GM18505 (cell line): Measurements from ENCODE around the gene ZYG11B.
"Not testable (repeated sequence)": the region's sequence is repeated elsewhere in the genome, so short reads cannot be mapped to it uniquely, and the experiment has no call there.

Experiments
- ATAC-seq: cut with Tn5 transposase; IDR thresholded peaks from one replicate; pipeline ENCODE4 v1.9.1; 2021; ENCODE audit not compliant: unreplicated experiment
- POLR2A ChIP-seq: IDR thresholded peaks from 4 replicates; pipeline ENCODE4 v1.6.1; 2011; ENCODE audit warnings: borderline replicate concordance; ENCODE audit not compliant: insufficient read depth, insufficient read length; ENCODE audit errors: extremely low read depth

Gene ZYG11B

DNA sequence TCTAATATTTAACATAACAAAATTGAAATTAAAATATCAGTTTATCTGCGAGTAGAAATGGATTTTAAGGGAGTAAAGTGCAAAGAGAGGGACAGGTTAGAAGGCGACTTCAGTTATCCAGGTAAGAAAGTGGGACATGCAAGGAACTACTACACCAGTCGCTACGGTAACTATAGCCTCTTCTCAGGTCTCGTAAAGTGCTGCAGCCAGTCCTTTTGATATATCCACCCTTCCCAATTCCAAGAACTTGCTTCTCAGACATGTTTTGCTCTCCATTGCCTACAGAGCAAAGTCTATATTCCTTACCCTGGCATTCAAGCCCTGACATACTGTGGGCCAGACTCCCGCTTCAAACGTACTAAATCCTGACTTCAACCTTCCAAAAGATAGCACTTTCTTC is 30.6 kb upstream of the ZYG11B start:
- no peak for TF ChIP-seq POLR2A
- ATAC-seq = no peak

DNA sequence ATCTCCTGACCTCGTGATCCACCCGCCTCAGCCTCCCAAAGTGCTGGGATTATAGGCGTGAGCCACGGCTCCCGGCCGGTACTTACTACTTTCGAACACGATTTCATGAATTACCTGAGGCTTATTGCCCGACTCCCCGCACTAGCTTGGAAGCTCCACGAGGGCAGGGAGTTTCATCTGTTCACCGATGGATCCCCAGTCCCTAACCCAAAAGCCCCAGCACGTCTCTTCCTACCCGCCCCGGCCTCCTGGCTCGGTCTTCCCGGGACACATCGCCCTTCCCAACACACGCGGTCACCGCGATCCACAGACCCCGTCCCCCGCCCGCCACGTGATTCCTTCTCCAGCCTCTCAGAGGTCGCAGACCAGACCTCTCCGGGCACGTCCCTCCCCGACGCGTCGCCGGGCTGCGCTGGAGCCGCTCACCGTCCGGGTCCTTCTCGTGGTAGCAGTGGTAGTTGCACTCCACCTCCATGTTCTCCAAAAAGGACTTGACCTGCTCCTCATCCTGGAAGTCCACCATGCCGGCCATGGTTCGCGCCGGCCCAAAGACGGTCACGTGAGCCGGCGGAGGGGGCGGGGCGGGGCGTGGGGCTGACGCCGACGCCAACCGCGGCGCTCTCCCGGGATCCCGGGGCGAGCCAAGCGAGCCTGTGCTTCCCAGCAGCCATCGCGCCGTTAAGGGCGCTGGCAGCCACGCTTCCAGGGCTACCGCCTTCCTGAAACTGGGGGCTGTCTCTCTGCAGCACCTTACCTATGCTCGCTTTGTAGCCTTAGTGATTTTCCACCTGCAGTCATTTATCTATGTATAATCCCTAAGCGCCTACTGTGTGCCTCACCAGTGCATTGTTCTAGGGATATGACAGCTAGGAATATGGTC is 28.2 kb upstream of the ZYG11B start, which contains the start of gene COA7:
Gene COA7 (minus strand): TSS at position 553 of the 880 bp plus-strand sequence. CDS start 21 bp downstream, at position 532.
- TF ChIP-seq POLR2A = peak; percentile 69
- ATAC-seq = peak; percentile 54

DNA sequence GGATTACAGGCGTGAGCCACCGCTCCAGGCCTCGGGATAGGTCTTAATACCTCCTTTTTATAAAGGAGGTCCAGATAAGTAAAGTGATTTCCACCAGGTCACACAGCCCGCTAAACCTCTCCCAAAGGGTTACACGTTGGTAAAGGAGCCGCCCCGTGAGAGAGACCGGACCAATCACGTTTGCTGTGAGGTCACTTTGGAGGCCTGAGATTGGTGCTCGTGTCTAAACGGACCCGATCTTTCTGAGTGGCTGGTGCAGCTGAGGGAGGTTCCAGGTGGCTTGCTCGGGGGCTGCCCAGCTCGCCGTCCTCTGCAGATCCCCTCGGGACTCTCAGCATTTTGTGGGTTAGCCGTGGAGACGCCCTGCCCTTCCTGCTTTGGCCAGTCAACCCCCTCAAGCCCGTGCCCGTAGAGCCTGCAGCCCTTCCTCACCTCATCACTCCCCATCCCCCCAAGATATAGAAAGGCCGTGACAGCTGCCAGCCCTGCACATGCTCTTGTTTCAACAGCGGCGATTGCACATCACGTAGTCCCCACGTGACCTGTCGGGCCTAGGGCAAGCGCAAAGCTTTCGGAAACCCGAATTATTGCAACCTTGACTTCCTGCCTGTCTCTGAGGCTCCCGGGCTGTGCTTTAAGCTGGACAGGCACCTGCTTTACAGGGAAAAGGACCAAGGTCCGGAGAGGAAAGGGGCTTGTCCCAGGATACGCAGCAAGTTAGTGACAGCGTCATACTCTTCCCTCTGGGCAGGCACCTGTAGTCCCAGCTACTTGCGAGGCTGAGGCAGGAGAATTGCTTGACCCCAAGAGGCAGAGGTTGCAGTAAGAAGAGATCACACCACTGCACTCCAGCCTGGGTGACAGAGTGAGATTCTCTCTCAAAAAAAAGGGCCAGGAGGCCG is 23.1 kb upstream of the ZYG11B start:
- TF ChIP-seq POLR2A = peak; percentile 71
- peak; percentile 78 for ATAC-seq

DNA sequence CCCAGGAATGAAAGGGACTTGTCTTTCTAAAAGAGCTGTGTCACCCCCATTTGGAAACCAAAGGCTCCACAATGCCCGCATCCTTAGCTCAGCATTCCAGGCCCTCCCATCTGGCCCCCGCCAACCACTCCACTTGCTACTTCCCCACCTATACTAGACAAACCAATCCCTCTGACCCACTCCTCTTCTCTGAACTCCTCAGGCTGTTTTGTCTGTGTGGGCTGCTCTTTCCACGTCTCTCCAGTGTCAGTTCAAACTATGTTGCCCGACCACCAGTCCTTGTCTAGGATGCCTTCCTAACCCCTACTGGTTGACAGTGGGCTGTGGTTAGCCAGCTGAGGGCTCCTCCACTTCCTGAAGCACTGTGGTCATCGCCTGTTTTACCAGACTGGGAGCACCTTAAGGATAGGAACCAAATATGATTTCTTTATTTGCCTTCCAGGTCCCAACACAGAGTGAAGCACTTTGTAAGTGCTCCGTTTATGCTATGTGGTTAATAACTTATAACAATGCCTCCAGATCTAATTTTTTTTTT is 20.1 kb upstream of the ZYG11B start:
- ATAC-seq = no peak
- no peak for TF ChIP-seq POLR2A

DNA sequence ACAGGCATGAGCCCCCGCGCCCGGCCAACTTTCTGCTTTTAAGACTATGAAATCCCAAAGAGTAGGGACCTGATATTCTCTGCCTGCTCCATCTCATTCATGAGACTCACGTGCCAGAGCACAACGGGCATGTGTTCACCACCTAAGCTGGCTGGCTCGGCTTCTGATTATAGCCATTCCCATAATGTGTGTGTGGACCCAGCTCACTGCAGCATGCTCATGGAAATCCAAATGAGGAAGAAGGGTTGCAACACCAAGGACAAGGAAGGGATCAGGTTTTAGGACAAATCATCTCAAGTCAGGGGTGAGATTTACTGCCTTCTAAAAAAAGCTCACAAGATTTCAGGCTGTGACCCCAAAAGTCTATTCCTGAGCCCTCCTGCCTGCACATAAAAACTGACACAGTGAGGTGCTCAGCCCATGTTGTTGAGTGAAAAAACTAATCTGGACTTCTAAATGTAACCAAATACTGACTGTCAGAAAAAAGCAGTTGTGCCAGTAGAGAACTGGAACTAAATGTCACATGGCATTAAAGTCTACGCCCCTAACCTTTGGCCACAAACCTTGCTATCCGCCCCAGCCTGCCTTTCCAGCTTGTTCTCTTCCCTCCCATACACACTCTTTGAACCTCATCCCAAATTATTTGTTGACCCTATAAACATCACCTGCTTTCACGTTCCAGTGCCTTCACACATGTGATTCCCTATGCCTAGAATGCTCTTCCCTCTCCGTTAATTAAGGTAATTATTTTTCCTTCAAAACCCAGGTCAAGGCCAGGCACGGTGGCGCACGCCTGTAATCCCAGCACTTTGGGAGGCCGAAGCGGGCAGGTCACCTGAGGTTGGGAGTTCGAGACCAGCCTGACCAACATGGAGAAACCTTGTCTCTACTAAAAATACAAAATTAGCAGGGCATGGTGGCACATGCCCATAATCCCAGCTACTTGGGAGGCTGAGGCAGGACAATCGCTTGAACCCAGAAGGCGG is 19.0 kb upstream of the ZYG11B start:
- ATAC-seq = no peak
- no peak for TF ChIP-seq POLR2A

DNA sequence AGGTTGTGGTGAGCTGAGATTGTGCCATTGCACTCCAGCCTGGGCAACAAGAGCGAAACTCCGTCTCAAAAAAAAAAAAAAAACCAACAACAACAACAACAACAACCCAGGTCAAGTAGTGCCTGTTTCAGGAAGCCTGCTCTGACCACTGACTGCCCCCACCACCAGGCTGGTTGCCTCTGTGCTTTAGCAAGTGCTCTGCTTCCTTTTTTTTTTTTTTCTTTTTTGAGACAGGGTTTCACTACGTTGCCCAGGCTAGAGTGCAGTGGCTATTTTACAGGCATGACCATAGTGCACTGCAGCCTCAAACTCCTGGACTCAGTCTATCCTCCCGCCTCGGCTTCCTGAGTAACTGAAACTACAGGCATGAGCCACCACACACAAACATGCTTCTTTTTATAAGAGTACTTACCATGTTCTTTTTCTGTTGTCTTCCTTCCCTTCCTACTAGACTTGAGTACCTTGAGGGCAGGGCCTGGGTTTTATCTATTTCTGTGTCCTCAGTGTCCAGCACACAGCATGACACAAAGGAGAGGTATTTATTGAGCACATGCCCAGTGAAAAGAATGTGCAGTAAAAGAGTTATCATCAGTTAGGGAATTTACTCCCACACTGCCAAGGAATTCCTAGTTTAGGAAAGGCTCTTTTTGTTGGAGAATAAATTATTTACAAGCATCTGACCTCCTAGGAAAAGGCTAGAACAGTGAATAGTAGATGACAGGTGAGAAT is 18.2 kb upstream of the ZYG11B start:
- TF ChIP-seq POLR2A = no peak
- no peak for ATAC-seq

DNA sequence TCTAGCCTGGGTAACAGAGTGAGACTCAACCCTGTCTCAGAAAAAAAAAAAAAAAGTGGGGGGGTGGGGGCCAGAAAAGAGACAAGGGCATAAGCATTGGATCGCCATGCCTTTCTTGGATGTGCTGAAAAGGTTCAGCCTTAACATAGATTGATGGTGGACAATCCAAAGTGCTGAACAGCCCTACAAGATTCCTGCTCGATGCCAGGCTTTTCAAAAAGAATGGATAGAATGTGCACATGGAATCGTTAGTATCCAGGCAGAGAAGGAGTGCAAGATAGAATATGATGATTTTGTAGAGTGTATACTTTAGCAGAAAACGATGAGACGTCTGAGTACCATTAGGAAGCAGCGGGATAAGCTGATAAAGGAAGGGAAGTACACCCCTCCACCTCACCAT is 17.2 kb upstream of the ZYG11B start:
- TF ChIP-seq POLR2A = no peak
- ATAC-seq = no peak

DNA sequence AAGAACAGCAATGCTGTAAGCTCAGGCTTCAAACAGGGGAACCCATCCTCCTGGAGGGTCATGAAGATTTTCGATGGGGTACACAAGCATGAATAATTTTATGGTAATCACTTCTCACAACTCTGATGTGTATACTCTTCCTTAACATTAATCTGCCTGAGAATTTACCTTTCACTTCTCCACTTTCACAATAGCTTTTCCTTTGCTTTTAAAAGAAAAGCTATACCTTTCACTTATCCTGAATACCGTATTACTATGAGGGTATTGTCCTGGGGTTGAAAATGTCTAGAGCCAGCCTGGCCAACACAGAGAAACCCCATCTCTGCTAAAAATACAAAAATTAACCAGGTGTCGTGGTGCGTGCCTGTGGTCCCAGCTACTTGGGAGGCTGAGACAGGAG is 12.7 kb upstream of the ZYG11B start:
- no peak for ATAC-seq
- no peak for TF ChIP-seq POLR2A

DNA sequence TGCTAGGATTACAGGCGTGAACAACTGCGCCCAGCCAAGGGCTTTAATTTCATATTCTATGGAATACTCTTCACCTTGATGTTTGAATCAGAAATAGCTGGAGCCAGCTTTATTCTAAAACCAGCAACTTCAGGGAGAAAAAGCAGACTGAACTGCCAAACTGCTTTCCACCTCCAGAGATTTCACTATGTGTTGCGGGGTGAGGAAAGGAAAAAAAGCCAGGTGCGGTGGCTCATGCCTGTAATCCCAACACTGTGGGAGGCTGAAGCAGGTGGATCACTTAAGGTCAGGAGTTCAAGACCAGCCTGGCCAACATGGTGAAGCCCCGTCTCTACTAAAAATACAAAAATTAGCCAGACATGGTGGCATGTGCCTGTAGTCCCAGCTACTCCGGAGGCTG is 11.0 kb upstream of the ZYG11B start:
- not testable (repeated sequence) for ATAC-seq

DNA sequence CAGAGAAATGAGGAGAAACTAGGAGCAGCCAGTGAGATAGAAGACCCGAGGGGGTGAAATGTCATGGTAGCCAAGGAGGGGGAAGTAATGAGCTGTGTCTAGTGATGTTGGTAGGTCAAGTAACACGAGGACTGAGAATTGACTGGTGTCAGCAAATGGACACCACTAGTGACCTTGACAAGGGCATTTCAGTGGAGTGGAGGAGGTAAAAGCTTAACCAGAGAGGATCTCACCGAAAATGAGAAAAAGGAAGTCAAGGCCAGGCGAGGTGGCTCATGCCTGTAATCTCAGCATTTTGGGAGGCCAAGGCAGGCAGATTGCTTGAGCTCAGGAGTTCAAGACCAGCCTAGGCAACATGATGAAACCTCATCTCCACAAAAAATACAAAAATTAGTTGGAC is 3.0 kb upstream of the ZYG11B start:
- no peak for TF ChIP-seq POLR2A
- no peak for ATAC-seq

DNA sequence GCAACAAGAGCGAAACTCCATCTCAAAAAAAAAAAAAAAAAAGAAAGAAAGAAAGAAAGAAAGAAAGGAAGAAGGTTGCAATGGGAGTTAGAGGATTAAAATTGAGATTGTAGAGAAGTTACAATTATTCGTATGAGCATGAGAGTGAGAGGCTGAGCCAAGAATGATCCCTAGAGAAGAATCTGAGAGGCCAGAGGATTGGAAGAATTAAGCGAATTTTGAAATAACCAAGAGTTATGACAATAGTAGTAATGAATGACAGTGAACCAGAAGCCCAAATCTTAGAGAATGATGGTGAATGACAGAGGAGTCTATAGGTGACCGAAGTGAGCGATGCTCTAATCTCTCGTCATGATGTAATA is 369 bp upstream of the ZYG11B start:
- TF ChIP-seq POLR2A = no peak
- no peak for ATAC-seq

DNA sequence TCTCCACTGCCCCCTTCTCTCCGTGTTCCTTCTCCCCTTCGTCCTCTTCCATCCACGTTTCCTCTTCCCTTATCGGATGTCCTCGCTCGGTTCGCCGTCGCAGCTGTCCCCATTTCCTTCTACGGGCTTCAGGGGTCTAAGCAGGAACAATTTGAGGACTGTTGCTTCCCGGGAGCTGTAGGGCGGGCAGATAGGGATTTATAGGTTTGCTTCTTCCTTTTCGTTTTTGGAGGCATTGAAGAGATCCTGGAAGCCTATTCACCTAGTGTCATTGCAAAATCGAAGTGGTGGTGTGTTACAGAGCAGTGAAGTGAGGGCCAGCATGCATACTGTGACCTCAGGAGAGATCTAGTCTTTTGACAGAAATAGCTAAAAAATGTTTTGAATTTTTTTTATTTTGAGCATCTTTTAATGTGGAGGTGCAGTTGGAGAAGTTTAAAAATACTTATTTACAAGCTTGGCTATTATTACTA is 897 bp downstream of the ZYG11B start:
- TF ChIP-seq POLR2A = no peak
- ATAC-seq = no peak

DNA sequence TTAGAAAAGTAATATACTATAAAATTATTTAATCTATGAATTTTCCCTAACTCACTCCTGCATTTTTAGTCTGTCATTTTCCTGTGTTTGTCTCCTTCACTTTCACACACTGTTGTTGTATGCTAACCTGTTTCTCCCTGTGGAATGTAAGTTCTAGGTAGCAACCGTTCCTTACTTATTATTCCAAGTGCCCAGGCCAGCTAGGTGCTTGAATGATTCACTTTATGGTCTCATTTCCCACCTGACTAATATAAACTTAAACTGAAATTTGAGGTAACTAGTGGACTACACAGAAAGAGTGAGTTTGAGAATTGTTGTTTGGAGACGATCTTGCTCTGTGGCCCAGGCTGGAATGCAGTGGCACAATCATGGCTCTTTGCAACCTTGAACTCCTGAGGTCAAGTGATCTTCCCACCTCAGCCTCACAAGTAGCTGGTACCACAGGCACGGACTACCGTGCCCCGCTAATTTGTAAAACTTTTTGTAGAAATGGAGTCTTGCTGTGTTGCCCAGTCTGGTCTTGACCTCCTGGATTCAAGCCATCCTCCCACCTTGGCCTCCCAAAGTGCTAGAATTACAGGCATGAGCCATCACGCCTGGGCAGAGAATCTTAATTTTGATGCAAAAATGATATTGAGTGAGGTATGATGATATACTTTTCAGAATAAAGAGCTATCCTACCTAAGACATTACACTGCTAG is 1.9 kb downstream of the ZYG11B start:
- no peak for TF ChIP-seq POLR2A
- no peak for ATAC-seq
